ENCODE results near the gene BTG4.

- TF ChIP-seq EGR1 (IDR thresholded peaks at IDR 0.05): no peak
- TF ChIP-seq, protein P1, sequence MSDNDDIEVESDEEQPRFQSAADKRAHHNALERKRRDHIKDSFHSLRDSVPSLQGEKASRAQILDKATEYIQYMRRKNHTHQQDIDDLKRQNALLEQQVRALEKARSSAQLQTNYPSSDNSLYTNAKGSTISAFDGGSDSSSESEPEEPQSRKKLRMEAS (IDR thresholded peaks at IDR 0.05): no peak
- no peak for TF ChIP-seq YY1 (IDR thresholded peaks at IDR 0.05; ENCODE audit: low read depth)
Measured at GRCh38 chr11:111548525-111548924, 36.3 kb upstream of the BTG4 start.
